HG03565 (cell line): ENCODE results near the gene PLCL2.

Experiments used
- ATAC-seq: cut with Tn5 transposase; IDR thresholded peaks from one replicate; pipeline ENCODE4 v1.9.1; 2021; ENCODE audit warnings: mild to moderate bottlenecking, moderate library complexity; ENCODE audit not compliant: unreplicated experiment

The PLCL2 gene

DNA sequence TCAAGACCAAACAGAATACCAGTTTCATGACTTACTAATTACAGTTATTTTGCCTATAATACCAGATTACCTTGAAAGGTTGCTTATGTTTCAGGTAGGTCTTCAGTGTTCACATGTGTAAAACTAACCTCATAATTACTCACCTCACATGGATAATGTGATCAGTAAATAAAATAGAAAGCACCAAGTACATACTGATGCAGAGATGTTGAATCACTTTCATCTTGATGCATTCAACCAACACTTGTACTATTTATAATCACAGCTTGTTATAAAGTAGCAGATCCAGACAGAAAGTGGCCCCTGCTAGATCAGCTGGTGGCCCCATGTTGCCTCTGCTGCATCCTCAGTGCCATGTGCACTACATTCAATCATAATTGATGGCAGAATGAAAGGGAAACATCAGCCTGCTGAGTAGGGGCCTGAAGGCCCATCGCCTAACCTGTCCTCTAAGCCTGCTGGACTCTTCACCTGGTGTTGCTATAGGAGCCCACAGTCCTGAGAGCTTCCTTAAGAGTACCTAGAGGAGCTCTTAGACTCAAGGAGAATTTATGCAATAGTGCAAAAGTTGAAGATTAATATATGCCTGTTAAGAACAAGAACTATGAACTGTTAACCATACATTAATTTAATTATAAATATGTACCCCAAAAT is 154.3 kb downstream of the PLCL2 start:
- ATAC-seq = no peak

DNA sequence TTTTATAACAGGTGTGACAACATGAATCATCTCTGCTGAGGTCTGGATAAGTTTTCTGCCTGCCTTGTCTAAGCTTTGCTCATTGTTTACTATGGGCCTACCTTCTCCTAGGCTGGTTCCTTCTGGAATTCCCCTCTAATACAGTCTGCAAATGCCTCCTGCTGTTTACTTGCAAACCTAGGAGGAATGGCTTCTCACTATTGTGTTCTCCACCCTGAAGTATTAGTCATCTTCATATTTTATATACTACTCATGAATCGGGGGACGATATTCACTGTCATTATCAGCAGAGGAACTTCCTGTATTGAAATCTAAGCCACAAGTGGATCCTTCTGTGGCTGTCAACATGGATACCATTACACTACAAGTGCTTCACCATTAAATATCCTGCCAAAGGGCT is 154.8 kb downstream of the PLCL2 start:
- no peak for ATAC-seq

DNA sequence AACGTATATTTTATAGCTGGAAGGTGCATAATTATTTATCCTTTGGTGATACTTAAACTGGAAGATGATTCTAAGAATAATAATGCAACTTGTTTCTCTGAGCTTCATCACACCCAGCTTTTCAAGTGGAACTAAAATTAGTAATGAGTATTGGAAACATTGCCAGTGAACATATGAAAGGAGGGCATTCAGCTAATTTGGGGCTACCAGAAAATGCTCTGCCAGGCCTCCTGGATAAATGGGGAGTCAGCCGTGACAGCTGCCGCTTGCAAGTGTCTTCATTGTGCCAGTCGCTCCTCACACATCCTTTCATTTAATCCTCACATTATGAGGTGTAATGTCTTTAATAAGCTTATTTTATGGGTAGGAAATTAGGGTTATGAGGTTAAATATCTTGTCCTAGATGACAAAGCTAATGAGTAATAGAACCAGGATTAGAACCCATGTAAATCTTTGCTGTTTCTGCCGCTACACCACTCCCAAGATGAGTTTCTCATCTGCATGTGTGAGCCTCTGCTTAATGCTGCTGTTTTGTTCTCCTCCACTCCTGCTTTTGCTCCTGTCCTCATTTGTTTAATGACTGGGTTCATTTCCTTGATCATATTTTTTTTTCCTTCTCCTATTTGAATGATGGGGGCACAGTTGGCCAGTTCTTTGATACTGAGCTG is 155.7 kb downstream of the PLCL2 start:
- ATAC-seq = no peak

DNA sequence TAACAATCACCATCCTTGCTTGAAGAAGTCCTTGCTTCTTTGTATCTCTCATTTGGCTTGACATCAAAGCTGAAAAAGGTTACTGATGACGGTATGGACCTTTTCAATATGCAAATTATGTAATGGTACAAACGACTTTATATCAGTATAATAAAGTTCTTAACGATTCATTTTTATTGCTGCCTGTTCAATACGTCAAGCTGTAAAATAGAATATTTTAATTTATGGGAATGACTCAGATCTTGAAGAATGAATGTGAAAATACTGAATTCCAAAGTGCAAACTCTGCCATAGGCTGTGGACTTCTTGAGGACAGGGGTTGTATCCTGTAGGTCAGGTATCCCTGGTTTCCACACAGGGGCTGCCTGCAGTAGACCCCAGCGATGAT is 156.2 kb downstream of the PLCL2 start:
- no peak for ATAC-seq

DNA sequence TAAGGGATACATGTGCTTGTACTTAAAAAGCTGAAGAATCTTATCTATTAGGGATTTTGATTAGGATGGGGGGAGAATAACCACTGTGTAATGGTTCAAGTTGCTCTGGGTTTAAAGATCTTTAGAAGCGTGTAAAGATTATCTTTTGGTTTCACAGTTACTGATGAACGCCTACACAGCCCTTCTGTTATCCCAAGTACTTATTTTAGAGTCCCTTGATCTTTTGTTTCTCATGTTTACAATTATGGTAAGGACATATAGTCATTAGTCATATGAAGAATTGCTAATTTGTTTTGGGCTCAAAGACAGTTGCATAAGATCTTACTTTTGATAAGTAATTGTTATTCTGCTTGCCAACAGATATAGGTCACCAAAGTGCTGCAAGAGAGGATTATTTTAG is 160.1 kb downstream of the PLCL2 start:
- ATAC-seq = peak; percentile 86

DNA sequence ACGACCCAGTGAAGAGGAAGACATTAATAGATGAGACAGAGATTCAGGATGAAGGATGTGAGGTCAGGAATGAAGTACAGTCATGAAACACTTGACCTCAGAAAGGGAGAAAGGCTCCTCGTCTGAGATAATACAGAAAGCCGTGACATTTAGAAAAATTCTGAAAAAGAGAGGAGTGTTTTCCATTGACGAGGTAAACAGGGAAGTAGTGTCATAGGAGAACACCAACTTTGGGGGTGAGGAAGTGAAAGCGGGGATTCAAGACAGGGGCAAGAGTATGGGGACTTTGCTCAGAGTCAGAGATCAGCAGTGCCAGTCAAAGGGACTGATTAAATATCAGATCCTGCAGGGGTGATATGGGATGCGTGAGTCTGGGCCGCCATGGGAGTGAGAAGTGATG is 160.9 kb downstream of the PLCL2 start:
- no peak for ATAC-seq

DNA sequence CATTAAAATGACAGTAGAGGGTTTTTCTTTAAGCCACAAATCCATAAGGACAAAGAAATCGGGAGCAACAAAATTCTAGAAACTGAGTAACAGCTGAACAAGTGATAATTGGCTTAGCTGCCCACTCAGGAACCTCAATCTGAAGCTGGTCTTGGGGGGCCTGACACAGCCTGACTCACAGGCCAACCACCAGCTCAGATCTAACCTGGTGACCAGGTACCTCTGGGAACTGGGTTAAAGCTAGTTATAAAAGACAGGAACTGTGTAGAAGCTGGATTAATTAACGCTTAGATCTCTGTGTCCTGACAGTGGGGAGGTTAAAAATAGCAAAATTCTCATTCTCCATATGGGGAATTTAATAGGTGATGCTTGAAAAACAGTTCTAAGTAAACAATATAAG is 161.9 kb downstream of the PLCL2 start:
- no peak for ATAC-seq

DNA sequence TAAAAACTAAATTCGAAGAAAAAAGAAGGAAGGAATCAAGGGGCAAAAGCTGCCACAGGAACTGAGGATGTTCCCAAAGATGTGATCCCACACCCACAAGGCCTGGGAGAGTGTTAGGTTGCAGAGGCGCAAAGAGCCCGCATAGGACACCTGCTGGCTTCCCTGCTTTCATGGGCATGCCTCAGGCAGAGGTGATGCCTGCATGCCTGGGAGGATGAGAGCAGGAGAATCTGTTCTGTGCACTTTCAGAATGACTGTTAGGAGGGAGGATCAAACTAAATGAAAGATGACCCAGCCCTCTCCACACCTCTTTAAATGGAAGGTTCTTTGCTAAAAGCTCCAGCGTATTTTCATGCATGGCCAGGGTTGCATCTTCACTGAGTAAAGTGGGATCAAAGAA is 162.4 kb downstream of the PLCL2 start:
- ATAC-seq = no peak

DNA sequence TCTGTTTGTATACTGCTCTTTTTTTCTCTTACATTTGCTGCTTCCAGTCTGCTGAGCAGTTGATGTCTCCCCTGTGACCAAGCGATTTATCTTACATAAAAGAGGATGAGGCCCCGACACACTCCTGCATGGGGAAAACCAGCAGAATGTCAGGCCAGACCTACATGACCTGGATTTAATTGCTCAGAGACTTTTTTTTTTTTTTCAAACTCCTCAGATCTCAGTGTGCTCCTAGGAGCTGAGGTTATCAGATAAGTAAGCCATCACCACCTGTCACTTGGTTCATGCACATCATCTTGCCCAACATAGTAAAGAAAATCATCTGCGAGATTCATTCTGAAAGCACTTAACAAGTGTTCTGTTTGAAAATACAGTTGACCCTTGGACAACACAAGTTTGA is 163.1 kb downstream of the PLCL2 start:
- ATAC-seq = no peak

DNA sequence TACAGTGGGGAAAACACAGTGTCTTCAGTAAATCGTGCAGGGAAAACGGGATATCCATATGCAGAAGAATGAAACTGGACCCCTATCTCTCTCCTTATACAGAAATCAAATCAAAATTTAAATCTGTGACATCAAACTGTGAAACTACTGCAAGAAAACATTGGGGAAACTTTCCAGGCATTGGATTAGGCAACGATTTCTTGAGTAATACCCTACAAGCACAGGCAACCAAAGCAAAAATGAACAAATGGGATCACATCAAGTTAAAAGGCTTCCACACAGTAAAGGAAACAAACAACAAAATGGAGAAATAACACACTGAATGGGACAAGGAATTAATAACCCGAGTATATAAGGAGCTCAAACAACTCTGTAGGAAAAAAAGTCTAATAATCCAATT is 165.3 kb downstream of the PLCL2 start:
- no peak for ATAC-seq

DNA sequence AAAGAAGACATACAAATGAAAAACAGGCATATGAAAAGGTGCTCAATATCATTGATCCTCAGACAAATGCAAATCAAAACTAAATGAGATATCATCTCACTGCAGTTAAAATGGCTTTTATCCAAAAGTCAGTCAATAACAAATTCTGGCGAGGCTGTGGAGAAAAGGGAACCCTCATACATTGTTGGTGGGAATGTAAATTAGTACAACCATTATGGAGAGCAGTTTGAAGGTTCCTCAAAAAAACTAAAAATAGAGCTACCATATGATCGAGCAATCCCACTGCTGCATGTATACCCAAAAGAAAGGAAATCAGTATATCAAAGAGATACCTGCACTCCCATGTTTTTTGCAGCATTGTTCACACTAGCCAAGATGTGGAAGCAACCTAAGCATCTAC is 165.8 kb downstream of the PLCL2 start:
- ATAC-seq = no peak

DNA sequence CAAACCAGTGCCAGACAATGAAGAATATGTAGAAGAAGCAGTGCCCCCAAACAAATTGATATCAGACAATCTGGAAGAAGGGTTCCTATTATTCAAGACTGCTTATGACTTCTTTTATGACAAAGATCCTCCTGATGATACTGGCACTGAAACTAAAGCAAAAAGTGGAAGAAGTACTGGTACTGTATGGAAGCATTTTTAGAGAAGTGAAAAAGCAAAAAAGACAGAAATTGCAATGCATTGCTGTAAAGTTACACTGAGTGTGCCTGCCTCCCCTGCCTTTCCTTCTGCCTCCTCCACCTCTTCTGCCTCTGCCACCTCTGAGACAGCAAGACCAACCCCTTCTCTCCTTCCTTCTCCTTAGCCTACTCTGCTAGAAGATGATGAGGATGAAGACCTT is 167.6 kb downstream of the PLCL2 start:
- ATAC-seq = peak; percentile 42

DNA sequence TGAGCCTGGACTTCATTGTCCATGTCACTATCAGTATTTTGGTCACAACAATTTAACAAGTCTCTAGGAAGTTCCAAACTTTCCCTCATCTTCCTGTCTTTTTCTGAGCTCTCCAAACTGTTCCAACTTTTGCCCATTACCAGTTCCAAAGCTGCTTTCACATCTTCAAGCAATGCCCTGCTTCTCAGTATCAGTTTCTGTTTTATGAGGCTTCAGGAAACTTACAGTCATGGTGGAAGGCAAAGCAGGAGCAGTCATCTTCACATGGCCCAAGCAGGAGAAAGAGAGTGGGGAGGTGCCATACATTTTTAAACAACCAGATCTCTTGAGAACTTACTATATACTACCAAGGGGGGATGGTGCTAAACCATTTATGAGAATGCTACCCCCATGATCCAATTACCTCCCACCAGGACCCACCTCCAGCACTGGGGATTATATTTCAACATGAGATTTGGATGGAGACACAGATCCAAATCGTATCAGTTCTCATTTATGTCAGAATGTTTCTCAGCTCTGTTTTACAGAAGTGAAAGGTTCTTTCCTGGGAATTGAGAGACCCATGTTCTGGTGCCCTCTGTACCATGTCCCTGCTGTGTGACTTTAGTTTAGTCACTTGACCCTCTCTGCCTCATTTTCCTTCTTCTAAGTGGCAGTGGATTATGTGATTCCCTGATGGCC is 169.7 kb downstream of the PLCL2 start:
- ATAC-seq = no peak

DNA sequence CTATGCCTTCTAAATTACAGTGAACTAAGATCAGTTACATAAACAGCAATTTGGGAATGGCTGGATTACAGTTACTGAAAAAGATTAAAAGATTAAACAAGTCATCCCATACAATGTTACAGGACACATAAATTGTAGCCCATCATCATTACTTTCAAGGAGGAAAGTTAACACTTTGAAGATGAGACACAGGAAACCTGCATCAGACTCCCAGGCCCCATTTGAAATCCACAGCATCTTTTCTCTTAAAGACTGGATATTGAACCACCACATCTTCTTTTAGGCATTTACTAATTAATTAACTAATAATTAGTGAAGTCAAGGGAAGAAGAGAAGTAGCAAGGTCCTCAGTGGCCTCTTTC is 170.2 kb downstream of the PLCL2 start:
- ATAC-seq = no peak

DNA sequence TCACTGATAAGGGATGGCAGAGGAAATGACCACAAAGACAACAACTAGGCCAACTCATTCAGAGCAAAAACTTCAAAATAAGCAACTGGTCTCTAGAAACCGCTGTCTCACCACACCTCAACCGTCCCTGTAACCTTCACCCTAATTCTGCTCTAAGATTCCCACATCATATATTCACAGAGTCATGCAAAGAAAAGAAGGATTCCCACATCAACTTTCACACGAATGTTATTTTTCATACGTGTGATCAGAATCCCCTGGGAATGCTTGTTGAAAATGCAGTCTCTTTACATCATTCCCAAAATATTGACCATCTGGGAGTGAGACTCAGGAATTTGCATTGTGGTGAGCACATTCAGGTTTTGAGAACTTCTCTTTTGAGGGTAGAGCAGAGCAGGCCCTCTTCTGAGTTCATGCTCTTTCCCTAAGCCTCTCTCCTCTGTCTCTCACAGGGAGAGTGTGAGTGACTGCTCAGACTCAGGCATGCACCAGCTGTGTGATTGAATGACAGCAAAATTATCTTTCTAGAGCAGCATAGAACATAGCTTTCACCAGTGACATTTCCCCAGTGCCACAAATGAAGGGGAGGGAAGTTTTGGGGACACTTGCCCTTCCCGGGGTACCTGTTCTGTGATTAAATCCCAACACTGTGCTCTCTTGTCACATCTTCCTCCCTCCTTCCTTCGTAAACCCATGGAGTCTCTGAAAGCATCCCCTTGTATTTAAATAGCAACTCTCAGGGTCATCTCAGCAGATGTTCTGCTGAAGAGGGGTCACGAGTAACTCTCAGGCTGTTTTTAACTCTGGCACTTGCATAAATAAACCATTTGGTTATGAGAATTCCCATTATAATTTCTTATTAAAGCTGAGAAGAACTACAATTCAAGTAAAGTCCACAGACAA is 170.9 kb downstream of the PLCL2 start:
- peak; percentile 61 for ATAC-seq

DNA sequence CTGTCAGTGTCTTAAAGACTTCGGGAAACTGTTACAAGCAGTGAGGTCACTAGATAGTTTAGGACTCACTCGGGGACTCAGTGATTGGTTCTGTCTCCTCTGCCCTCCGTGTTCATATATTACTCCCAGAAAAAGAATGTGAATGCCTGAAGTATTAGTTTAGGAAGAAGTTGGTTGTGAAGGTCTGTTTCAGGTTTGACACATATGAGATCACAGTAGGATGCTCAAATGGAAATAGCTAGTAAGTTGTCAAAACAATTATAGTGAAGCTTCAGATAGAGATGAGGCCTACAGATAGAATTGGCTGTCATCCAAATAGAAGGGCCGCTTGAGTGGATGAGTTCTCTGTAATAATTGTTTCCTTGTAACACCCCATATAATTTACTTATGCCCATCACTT is 172.6 kb downstream of the PLCL2 start:
- no peak for ATAC-seq

DNA sequence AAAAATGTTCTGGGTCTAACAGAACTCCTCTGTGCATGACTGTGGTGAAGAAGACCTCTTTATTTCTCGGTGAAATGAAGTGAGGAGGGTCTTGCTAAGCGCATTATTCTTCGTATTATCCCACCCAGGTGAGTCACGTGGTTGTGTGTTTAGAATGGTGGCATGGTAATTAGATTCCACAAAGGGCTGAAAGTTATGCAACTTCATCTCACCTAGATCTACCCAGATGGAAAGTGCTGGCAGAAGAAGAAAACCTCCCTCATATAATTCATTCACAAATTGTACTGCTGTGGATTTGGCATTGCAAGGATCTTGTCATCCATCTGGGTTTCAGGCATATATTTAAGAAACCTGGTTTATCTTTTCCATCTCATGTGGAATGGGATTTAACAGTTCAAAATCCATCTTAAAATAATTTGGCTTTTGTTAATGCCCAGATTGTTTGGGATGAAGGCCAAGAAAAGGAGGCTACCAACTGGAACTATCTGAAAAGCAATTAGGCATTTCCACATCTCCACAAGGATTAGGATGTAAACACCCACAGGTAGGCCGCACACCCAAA is 175.3 kb downstream of the PLCL2 start:
- ATAC-seq = no peak

DNA sequence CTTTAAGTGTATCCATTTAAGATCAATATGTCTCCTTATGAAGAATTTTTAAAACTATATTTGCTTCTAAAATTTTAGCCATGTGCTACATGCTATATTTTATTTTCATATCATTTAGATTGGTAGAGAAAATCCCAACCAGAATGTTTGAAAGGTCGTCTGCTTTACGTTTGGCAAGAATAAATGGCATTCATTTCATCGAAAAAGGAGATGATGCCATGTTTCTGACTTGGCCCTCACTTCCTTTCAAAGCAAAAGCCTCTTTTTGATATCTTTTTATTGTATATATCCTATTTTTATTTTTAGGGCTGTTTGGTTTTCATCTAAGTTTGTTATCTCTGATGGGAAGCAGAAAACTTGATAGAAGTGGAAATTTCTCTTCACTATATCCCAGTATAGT is 176.2 kb downstream of the PLCL2 start:
- no peak for ATAC-seq

DNA sequence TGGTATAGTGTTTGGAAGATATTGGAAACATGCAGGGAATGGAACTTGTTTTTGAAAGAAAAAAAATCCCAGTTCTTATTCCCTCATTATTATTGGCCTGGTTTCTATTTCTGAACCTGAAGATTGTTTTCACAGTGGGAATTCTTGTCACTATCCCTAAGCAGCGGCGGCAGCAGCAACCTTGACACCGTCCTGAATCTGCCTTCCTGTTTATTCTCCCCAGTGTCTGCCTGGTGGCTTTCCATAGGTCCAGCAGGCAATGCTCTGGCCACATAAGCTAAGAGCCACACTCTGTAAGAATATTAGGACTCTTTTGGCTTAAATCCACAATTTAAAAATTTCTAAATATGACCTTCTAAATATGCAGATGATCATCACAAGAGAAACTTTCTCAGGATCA is 178.0 kb downstream of the PLCL2 start:
- no peak for ATAC-seq

DNA sequence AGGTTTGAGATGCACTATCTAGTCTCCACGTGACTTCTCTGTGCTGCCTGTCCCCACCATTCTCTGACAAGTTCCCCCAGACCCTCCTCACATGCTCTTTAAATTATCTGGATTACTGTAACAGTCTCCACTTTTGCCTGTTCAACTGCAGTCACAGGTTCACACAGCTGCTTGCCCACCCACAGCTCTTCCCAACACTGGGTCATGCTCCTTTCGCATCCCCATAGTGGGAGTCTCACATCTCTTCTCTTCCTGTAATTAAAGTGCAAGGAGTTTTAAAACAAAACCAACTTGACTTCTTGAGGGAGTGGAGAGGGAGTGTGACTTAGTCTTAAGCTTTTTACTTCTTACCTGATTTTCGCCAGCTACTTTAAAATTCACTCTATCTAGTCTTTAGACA is 178.8 kb downstream of the PLCL2 start:
- no peak for ATAC-seq

DNA sequence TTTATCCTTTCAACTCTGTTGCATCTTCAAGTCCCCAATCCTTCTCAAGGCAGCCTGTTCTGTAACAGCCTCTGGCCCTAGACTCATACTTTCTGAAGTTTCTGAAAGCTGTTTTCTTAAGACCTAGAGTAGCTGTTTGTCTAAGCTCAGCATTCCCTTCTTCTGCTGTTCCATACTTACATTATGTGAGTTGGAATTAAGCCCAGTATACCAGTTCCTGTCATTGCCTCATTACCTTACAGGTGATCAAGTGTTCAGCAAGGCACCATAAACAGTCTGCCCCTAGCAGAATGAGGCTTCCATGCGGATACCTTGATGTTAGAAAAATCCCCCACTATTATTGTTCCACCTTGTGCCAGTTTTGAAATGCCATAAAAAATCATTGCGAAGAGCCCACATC is 180.6 kb downstream of the PLCL2 start:
- no peak for ATAC-seq
